Stimulated activated CD8-positive, alpha-beta memory T cell treated with anti-CD3 and anti-CD28 coated beads, Interleukin-15, amount 100 ng/mL, for 48 hours (primary cell): ENCODE results near the gene GMIP.

Experiments
- DNase-seq, 2 donors: peaks; one replicate each; pipeline ENCODE4 v3.0.0-alpha.2; 2020; ENCODE audit warnings: low read depth in 2 of 2

Gene GMIP

DNA sequence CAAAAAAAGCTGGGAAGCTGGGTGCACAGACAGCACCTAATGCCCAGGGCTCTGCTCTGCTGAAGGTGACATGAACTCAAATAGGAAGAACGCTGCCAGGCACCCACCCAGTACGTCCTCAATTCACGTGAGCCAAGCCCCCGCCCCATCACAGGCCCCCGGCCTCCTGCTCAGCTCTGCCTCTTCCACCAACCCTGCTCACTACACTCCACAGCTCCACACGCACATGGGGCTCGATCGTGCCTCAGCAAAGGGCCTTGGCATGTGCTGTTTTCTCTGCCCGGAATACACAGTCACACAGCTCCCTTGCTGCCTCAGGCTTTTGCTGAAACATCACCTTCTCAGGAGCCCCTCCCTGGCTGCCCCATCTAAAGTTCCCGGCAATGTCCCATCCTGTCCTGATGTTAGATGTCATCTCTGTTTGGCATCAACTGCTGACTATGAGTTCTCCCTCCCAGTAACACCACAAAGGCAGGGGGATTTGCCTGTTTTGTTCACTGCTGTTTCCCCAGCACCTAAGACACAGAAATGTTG lies 17.8 kb upstream of the GMIP start:
- no peak for DNase-seq

DNA sequence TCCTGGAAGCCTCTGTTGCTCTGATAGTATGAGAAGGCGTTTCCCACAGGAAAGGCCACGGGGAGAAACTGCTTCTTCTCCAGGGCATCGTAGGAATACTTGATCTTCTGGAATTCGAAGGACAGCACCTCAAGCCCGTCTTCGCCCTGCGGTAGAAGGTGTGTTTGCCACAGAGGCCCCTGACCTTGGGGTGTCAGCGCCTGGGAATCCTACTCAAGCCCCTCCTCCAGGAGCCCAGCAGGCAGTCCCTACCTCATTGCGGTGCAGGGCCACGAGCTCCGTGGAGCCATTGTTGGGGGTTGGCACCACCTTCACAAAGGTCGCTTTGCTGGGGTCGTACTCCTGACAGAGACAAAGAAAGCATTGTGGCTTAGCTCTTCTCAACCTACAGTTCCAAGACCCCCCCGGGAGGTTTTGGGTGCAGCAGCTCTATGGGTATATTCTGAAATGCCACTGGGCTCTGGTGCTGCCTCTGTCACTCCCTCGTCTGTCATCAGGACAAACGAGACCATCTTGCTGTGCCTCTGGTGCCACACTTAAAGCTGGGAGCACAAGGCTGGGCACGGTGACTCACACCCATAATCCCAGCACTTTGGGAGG lies 16.3 kb upstream of the GMIP start:
- no peak for DNase-seq

DNA sequence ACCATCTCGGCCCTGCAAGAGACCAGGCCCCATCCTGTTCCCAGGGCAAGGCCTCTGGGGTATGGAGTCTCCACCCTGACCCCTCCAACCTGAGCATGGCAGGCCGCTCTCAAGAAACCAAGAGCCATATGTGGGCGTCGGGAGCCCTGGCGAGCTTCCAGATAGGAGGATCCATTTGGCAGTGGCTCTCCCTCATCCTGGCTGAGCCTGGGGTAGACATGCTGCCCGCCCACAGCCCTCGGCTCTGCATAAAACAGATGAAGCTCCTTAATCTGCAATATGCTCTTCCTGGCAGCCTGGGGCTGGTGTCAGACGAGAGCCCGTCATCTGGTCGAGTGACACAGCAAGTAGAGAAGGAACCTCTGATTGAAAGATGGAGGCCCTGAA lies 13.9 kb upstream of the GMIP start:
- DNase-seq = no peak

DNA sequence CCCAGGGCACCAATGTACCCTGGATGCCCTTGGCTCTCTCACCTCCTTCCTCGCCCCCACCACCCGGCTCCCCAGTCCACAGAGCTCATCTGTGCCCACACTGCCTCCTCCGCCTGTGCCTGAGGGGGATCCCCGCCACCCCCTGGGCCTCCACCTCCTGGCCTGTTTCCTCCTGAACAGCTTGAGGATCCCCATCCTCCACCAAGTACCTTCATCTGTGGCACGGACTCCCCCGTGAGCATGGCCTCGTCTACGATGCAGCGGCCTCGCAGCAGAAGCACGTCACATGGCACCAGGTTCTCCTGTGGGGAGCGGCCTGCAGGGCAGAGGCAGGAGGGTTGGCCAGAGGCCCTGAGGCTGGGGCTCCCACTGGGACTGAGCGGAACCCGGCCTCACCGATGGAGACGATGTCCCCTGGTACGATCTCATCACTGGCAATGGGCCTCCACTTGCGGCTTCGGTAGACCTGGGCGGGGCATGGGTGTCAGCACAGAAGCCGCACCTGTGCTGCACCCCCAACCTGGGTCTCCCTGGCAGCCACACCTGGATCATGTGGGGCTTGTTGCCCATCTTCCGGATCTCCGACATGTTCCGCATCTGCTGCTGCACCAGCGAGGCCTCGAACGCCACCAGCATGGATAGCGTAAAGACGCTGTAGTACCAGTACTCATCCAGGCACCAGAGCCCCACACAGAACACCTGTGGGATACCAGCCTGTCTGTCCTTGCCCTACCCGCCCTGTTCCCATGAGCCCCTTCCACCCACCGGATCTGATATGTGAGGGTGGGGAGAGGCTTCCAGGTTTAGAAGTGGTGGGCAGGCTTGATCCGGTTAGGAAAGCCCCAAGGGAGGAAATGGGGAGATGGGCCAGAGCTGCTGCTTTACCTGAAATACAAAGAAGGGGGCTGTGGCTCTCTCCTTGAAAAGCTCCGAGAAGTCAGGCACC lies 13.3 kb upstream of the GMIP start:
- DNase-seq = no peak

DNA sequence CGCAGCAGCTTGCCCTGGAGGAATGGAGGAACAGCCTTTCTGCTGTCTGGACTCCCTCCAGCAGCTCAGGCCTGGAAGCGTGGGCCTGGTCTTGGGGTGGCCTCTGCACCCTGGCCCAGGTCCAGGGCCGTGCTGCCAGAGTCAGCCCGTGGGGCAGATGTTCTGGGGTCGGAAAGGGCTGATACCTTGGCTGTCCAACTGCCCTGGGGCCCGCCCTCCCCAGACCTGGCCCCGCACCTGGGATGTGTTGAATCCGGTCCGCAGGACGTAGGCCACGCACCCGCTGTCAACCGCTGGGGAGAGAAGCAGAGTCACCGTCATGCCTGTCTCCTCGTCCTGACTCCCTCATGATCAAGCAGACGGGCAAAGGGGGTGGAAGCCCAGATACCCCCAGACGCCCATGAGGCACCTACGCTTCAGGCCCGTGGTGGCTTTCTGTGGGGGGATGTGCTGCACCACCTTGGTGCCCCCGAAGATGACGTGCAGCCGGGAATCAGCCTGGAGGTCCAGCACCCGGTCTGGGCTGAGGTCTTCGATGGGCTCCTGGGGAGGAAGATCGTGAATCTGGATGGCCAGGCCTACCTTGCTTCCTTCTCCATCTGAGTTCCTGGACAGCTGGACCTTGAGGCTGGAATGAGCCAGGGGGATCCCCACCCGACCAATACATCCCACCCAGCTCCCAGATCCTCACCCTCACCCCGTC lies 12.3 kb upstream of the GMIP start:
- DNase-seq = no peak

DNA sequence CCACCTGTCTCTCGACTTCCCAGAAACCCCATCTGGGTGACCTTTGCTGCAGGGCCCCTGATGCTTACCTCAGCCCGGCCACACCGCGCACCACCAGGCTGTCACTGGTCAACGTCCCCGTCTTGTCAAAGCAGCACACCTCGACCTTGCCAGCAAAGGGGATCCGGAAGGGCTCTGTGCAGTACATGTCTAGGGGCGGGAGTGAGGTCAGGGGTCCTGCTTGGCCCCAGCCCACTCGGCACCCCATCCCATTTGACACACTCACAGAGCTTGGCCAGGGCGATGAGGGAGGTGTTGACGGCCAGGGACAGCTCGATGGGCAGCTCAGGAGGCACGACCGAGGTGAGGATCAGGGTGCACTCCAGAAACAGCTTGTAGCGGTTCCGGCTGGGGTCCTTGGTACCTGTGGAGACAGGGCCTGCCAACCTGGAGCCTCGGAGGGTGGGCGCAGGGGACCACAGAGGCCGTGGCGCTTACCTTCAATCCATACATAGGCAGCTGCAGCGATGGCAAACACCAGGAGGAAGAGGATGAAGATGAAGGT lies 11.7 kb upstream of the GMIP start:
- DNase-seq = no peak

DNA sequence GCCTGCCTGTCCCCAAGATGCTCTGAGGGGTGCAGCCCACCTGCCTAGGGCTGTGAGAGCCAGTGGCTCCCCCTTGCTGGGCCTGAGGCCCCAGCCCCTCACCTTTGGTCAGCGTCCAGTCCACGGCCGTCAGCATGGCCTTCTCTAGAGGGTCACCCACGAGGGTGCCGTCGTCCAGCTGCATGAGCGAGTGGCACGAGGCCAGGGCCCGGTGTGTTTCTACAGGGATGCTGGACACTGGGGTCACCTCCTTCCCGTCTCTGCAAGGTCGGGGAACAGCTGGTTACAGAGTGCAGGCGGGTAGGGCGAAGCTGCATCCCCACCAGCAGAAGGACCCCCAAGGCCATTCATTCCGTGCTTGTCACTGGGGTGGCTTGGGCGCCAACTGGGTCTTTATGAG lies 11.0 kb upstream of the GMIP start:
- no peak for DNase-seq

DNA sequence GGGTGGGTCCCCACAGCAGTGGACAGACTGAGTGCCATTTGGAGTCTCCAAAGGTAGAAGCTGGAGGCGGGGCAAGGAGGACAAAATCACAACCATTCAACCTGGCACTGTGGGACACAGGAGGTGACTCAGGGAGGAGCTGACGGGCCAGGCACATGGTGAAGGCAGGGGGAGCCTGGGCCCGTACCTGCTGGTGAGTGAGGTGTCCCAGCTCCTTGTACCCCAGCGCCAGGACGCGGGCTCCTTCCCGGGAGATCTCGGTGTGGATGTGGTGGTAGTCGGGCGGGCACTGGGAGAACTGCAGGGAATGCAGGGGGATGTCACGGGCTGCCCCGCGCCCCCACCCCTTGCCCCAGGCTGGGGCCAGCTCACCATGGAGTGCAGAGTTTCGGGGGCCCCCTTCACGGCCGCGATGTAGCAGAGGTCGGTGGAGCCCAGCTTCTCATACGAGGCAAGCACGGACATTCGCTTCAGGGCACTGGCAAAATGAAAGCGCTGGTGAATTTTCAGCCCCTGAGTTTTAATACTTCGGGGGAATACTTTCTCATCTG lies 10.2 kb upstream of the GMIP start:
- no peak for DNase-seq

DNA sequence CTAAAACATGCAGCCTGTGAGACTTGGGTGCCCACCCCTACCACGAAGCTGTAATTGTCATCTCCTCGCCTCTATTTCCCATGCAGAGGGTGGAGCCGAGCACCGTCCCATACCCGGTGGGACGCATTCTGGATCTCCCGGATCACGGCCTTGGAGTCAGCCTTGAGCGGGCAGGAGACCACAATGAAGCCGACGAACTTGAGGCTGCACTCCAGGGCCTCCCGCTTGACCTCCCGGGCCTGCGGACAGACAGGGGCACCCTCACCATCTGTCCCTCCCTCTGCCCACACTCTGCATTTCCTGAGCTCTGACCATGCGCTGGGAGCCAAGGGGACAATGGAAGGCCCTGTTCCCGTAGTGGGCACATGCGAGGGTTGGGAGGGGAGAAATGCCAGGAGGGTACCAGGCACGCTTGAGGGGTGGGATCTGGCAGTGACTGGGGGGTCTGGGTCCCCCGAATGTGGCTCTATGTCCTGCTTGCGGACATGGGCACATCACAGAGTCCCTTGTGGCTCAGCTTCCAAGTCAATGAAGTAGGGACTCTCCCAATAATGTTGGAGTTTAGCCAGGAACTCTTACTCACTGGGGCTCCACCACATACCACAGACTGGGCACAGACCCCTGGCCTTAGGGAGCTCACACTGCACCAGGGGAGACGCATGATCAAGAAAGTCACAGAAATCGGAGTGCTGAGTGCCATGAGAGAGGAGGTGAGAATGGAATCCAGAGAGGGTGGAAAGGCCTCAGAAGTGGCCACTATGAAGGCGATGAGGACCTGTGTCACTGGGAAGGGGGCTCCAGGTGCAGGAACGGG lies 9.2 kb upstream of the GMIP start:
- no peak for DNase-seq

DNA sequence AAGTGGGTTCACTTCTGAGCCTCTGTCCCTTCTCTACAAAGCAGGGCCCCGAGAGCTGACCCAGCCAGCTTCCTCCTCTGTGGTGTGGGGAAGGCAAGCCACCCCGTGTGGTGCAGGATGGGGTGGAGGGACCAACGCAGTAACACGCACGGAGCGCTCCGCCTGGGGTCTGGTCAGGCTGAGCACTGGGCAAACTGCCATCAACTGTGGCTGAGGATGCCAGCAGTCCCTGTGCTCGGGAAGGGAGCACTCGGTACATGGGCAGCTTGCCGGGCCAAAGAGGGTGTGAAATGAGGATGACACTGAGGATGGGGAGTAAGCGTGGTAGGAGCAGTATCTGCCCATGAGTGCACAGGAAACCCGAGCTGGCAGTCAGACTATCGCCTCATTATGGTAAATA lies 7.6 kb upstream of the GMIP start:
- DNase-seq = no peak

DNA sequence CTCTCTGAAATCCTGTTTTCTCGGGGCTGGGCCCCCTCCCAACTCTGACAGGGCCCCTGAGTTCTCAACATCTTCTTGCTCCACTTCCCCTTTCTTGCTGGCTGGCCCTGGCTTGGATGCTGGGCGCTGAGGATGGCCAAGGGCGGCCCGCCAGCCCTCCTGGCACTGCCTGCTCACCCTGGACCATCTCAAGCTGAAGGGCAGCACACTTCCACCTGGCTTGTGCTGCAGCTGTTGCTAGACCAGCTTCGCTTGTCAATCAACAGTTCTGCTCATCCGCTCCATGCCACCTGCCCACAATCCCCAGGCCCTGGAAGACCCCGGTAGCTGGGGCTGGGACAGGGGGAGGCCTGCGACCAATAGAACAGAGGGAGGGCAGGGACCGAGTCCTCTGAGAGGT lies 6.9 kb upstream of the GMIP start:
- DNase-seq = no peak

DNA sequence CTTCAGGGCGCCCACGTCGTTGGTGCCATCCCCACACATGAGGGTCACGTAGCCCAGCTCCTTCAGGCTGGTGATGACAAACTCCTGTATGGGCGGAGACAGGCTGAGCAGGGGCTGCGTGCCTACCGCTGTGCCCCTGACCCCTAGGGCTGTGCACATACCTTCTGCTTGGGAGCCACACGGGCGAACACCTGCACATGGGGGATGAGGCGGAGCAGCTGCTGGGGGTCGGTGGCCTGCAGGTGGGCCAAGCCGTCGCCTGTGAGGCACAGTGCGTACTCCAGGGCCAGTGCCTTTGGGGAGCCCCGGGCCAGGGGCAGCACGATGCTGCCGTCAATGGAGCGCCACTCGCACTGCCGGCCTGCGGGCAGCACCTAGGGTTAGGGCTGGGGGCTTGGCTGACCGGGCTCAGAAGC lies 6.1 kb upstream of the GMIP start:
- no peak for DNase-seq

DNA sequence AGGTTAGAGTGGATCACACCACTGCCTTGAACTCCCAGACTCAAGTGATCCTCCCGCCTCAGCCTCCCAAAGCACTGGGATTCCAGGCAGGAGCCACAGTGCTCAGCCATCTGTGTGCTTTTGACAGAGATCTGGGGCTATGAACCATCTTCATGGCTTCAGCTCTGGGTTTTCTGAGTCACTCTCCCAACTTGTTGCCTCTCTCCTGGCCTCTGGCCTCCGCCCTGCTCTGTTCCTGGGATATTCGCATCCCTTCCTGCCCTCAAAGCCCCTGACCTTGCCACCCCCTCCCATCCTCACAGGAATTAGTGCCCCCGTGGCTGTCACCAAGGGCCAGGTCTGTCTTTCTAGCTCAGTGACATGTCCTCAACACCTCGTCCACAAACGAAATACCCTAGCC lies 5.7 kb upstream of the GMIP start:
- DNase-seq = no peak

DNA sequence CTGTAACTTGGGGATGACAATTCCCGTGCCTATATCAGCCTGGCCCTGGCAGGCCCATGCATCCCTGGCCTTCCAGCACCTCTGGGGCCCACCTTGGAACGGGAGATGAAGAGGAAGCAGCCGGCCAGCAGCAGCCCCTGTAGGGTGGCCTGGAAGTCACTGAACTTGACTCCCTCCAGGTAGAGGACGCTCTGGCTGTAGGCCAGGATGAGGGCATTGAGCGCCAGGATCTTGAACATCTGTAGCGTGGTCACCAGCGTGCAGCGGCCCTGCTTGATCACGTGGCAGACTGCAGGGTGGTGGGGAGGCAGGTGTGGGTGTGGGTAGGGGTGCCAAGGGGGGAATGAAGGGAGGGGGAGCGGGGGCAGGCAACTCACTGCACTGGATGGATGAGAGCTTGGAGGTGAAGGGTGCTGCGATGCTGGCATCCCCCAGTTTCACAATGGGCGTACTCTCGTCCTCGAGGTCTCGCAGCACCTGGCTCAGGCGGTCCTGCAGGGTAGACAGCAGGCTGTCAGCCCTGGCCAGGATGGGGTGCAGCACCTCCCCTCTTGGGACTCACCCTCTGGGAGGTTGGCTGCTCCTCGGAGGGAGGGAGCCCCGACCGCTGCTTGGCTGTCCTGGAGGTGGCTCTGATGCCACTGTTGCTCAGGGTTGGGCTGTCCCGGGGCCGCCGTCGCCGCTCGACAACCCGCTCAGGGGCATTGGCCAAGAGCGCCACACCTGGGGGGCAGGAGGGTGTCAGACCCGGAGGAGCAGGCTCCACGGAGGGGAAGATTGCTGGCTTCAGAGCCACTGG lies 3.8 kb upstream of the GMIP start:
- no peak for DNase-seq

DNA sequence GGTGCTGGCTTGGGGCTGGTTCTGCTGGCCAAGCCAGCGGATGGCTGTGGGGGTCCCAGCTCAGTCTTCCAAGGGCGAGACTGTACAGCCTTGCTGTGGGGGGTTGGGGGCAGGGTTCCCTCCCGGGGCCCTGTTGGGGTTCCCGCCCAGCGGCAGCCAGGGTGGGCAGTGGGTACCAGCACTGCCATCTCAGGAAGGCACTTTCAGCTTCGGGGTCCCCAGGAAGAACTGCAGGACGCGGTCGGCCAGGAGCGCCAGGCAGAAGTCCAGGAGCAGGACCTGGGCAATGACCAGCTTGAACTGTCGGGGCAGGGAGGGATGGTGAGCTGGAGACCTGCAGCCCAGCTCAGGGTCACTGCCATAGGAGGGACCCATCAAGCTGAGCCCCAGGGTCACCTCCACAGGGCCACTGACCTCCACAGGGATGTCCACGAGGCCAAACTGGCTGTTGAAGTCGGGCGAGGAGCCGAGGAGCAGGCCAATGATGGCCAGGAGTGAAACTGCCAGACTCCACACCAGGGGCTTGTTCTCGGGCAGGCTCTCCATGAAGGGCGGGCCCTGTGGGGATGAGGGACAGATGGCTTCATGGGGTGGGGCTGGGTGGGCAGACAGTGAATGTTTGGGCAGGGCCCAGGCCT lies 1.9 kb upstream of the GMIP start:
- DNase-seq = no peak

DNA sequence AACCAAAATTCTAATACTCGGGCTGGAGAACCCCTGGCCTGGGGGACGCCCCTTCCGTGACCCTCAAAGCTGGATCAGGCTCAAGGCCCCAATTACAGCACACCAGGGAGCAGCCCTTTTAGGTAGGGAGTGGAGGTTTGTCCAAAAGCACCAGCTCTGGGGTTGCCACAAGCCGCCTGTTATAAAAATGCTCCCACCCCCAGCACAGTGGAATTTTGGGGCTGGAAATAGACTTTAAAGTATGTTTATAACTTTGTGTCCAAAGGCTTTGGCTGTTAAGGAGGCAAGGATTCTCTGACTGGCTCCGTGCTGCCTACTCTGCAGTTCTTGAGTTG lies 564 bp upstream of the GMIP start:
- DNase-seq = no peak

DNA sequence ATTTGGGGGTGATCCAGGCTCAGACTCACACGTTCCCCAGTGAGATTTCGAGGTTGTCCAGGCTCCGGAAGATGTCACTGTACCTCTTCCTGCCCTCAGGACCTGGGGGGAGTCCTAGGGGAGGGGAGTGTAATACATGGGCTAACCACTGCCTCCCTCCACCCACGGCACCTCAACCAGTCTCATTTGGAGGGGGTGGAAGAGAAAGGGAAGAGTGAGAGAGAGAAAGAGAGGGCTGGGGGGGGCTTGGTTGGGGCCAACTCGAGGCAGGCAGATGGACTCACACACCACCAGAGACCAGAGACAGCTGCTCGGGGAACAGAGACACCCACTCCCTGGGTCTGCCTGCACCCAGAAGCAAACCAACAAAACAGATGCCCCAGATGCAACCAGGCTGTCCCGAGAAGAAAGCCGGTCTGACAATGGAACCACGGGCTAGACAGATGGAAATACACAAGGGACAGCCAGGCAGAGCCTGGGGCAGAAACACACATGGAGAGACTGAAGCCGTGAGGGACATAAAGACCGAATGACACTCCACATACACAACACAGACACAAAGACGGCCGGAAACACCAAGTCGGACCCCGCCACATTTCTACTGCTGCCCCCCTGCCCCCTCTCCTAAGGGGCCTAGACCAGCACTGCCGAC lies 825 bp downstream of the GMIP start:
- peak; percentile 38 to 41 for DNase-seq

DNA sequence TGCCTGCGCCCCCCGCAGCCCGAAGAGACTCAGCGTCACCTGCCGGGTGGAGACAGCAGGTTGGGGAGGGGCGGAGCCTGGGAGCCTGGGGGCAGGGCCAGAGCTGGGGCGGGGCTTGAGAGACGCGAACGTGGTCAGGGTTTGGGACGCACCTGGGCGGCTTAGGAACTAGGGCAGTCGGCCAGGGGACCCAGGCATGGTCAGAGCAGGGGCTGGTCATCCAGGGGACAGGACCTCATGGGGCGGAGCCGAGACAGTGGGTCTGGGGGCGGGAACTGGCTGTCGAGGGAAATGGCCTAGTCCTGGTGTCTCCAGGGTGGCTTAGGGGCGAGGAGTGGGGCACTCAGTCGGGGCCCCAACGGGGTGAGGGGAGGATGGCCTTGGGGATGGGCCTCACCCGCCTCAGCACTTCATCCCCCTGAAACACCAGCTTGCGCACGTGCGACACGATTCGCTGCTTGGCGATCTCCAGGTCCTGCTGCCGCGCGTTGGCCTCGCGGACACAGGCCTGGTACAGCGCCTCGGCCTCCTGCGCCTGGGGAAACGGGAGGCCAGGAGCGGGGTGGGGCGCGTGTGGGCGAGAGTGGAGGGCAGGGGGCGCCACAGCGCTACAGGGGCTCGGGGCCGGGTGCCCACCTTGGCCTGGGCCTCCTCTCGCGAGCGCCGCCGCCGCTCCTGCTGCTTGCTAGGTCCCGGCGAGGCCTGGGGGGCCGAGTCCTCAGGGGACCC lies 5.8 kb downstream of the GMIP start:
- DNase-seq = no peak

DNA sequence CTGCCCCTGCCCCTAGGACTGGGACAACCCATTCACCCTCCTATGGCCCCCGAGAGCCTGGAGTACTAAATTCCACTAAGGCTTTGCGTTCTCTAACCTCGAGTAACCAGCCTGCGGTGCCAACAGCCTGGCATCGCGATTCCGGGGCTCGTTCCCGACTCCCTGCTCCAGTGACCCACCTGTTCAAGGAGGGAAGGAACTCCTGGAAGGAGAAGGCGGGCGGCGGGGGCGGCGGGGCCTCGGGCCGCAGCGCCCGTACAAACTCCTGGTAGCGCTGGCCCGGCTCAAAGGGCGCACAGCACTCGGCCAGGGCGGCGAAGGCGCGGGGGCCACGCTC lies 6.3 kb downstream of the GMIP start:
- DNase-seq = no peak
